Activated T-cell treated with anti-CD3 and anti-CD28 coated beads for 1 hour (primary cell): ENCODE results near the gene RPS6KA5.
A peak's percentile ranks its signal among the peaks of the same experiment; 100 is the strongest.

Source experiments
- DNase-seq: peaks from one replicate; pipeline ENCODE4 v3.0.0-alpha.2; 2020; ENCODE audit warnings: low read depth

RPS6KA5 gene

DNA sequence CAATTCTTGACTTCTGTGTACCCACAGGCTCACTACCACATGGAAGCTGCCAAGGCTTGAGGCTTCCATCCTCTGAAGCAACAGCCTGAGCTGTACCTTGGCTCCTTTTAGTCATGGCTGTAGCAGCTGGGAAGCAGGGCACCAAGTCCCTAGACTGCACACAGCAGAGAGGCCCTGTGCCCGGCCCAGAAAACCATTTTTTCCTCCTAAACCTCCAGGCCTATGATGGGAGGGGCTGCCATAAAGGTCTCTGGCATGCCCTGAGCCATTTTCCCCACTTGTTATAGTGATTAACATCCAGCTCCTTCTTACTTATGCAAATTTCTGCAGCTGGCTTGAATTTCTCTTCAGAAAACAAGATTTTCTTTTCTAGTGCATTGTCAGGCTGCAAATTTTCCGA, 121.8 kb downstream of the RPS6KA5 start:
- no peak for DNase-seq

DNA sequence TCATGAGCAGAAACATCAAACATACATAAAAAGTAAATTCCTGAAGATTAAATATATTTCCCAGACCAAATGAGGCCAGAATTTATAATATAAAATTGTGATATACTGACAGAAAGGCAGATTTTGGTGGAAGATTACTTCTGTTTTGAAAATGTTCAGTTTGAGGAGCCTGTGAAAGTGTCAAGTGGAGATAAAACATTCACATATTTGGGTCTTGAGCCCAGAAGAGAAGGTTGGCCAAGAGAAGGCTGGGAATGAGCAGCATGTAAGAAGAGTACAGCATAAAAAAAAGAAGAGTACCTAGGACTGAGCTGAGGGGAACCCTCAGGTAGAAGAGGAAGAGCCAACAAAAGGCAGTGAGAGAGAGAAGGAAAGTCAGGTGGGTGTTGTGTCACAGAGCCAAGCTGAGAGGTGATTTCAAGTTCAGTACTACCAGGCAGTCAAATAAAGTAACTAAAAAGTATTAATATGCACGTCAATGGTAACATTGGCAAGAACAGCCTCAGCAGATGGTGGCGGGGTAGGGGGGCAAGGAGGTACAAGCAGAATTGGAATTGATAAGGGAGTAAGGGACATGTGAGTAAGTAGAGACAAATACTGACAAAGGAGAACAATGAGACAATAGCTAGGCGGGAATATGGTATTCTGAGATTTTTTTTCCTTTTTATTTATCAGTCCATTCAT, 123.5 kb downstream of the RPS6KA5 start:
- DNase-seq = no peak

DNA sequence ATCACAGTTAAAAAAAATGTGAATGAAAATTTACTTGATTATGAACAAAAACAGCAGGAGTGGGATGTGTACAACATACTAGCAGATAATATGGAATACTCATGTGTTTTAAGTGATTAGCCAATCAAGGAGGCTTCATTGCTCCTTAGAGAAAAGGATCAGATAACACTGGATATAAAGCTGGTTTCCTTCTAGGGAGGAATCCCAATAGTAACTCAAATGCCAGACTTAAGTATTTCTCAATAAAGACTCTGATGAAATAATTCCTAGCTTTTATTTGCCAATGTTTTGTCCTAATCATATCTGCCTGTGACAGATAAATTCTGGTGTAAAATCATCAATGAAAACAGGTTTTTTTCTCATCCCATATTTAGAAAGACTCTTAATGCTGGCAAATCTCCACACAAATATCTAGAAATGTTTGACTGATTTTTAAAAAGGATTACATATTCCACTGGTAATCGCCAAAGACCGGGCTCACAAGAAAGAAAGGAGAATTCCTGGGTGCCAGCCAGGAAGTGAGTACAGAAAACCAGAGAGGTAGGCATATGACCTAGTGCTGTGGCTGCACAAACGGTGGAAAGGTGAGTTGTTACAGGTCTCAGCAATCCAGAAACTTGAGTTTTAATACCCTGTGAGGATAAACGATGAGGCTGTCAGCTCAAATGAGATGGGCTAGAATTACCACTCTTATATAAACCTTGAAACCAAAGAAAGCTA, 135.7 kb downstream of the RPS6KA5 start:
- no peak for DNase-seq

DNA sequence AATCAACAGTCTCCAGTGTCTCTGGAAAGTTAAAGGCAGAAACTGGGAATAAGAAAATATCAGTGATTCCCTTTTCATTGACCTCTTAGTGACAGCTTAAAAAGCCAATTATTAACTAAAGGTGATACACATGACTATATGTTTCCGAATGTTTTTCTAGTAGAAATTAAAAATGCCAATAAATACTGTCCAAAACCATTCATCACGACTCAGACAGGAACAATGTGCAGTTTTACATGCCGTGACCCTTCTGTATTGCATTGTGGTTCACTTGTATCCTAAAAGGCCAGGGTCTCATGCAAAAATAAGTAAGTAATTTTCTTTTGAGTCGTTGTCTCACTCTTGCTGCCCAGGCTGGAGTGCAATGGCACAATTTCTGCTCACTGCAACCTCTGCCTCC, 138.3 kb downstream of the RPS6KA5 start:
- DNase-seq = no peak

DNA sequence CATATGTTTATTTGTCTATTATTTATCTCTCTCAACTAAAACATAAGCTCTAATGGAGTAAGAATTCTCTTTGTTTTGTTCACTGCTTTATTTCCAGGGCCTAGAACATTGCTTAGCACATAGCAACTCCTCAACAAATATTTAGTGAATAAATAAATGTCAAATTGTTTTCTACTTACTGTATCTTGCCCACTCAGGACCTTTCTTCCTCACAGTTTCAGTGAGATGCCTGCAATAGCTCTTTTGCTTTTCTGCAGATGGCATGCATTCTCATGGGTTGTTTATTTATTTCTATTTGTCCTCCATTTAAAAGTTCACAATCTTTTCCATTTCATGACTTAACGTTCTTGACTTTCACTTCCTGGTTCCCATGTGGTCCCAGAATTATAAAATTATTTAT, 149.3 kb downstream of the RPS6KA5 start:
- no peak for DNase-seq

DNA sequence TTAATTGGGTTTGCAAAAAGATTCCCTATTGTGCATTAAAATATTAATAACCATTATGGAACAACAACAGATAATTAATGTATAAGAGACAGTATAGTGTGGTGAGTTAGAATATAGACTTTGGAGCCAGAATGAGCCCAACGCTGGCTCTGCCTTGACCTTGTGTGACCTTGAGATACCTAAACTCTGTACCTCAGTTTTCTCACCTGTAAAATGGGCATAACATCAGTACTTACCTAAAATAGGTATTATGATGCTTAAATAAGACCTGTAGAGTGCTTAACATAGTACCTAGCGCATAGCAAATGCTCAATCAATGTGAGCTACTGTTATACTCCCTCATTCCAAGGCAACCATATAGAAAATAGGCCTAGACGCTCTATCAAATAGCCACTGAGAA, 153.3 kb downstream of the RPS6KA5 start:
- DNase-seq = no peak

DNA sequence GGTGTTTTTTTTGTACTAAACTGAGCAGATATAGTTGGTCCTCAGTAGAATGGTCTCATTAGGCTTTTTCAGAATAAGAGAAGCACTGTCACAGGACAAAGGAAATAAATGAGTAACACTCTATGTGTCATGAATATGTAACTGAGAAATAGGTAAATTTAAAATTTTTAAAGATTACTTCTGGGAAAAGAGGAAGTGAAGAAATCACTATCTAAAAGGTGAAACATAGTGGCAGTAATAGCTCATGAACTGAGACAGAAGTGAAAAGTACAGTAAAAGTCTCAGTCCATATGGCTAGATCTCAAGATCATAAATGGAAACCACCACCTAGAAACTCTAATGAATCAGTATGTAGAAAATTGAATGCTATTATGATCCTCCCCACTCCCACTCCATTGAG, 154.9 kb downstream of the RPS6KA5 start:
- no peak for DNase-seq

DNA sequence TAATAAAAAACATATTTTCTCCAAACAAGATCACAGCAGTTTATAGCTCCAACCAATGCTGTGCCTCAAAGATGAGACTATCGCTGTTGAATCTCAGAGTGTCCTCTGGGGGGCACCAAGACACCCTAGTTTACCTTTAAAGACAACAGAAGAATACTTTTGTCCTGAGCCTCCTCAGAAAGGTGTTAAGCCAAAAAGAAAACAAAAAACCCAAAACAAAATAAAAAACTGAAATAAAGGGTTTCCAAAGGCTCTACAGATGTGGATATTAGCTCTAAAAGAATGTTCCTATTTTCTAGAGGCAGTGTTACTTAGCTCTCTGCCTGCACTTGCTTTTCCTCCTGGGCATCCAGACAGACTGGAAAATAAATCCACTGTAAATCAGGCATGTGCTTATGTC, 157.3 kb downstream of the RPS6KA5 start:
- DNase-seq = peak; percentile 37

DNA sequence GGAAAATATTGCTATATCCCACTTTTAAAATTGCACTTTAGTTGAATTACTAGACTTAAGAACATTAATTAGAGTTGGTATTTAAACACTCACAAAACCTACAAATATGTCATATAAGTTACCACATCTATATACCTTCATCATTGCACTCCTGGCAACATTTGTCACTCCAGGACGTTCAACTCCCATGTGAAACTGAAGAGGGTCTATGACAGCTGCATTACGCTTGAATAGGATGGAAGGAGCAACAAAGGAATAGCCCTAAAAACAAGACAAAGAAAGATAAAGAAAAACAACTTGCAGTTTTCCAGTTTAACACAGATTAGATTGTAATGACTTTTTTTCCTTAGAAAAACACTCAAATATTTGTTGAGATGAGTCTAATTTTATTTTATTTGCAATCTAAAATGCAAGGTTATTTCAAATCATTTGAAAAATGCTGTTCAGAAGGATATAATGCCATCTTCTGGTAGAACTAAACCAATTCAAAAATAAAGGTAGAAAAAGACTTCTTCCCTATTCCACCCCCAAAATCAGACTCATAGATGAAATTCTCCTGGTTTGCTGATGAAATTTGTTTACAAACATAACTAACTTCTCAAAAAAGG, 159.9 kb downstream of the RPS6KA5 start:
- no peak for DNase-seq

DNA sequence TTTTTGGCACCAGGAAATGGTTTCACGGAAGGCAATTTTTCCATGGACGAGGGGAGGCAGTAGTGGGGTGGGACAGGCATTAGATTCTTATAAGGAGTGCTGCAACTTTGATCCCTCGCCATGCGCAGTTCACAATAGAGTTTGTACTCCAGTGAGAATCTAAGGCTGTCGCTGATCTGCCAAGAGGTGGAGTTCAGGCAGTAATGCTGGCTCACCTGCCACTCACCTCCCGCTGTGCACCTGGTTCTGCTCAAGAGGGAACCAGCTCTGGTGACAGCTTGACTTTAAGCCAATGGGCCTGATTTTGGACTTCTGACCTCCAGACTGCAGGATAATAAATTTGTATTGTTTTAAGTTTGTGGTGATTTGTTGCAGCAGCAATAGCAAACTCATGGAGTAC, 163.4 kb downstream of the RPS6KA5 start:
- DNase-seq = no peak

DNA sequence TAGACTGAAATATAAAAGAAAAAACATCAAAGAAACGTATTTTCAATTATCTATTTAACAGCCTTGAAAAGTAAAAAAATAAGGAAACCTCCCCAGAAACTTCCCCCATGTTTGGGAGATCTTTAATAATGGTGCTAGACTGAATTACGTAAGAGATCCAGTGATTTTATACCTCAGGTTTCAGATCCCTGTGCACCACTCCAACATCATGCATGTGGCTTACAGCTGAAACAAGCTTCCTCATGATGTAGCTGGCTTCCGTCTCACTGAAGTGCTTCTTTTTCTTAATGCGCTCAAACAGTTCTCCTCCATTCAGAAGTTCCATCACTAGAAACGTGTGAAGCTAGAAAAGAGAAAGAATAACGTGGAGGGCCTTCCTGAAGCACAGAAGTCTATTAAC, 166.2 kb downstream of the RPS6KA5 start:
- no peak for DNase-seq

DNA sequence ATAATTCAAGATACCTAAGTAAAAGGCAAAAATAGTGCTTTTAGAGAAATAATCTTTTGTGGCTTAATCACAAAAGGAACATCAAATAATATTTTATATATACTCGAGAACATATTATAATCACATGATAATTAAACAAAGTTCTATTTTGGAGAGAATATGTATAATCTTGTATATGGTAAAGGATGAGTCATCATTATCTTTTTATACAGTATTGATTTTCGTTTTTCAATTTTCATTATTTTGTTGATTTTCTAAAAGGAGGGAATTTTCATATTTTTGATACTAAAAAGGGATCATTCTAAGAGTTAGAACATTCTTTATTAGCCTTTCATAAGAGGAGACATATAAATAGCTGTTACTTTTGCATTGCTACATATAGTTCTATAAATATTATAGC, 166.9 kb downstream of the RPS6KA5 start:
- DNase-seq = no peak

DNA sequence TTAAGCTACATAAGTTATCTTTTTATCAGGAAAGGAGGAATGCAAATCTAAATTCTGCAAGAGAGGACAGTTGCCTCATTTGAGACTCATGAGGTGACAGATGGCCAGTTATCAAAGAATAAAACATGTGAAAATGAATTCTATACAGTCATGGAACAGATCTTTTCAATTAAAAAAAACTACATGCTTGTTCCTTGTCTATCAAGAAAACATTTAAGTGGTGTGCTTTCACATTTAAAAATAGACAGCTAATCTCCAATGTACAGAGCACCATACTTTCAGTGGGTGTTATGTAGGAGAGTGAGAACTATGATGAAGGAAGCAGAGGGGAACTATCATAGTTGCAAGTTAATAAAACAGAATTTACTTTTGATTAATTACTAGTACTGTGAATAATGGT, 167.5 kb downstream of the RPS6KA5 start:
- no peak for DNase-seq

DNA sequence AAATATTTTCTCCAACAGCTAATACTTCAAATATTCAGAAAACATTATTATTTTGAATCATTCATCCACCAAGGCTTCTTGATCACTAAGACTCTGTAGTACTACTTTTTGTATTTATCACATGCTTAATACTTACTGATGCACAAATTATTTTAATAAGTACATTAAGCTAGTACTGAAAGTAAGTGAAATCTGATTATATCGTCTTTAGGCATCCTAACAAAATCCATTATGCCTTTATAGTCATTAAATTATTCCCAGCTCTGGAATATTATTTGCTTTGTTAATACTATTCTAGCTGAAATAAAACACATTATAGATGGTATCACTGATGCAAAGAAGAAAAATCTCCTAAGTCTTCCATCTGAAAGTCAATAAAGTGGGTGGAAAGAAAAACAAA, 169.1 kb downstream of the RPS6KA5 start:
- no peak for DNase-seq

DNA sequence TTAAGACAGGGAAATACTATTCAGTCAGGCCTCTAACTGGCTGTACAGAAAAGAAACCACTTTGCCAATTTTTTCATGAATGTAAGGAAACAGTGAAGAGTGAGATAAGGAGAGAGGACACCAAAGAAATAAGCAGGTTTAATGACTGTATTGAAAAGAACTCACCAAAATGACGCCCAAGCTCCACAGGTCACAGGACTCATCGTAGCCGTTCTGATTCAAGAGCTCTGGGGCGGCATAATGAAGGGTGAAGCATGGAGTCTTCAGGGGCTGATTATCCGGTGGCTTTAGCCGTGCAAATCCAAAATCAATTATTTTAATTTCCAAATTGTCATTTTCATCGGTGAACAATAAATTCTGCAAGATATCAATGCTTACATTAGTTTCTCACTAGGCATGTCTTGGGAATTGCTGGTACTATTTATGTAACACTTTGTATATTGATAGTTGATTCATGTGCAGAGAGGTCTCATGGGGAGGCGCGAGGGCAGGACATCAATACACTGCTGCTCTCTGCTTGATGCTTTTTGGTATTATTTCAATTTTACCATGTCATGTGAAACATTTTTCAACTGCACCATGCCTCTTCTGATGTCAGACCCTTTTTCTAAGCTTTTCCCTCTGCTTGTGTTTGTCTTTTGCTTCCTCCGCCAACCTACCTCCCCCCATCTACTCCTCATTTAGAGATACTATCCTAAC, 170.0 kb downstream of the RPS6KA5 start:
- no peak for DNase-seq

DNA sequence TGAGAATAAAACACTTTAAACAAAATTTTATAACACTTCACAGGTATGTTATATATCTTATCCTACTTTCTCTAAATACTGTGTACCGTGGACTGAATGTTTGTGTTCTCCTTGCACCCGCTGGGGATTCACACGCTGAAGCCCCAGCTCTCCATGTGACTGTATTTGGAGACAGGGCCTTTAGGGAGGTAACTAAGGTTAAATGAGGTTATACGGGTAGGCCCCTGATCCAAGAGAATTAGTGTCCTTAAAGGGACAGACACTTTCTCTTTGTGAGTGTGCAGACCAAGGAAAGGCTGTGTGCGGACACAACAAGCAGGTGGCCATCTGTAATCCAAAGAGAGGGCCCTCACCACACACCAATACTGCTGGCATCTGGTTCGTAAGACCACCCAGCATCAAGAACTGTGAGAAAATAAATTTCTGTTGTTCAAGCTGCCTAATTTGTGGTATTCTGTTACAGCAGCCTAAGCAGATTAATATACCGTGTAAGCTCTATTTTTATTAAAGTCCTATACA, 174.1 kb downstream of the RPS6KA5 start:
- no peak for DNase-seq

DNA sequence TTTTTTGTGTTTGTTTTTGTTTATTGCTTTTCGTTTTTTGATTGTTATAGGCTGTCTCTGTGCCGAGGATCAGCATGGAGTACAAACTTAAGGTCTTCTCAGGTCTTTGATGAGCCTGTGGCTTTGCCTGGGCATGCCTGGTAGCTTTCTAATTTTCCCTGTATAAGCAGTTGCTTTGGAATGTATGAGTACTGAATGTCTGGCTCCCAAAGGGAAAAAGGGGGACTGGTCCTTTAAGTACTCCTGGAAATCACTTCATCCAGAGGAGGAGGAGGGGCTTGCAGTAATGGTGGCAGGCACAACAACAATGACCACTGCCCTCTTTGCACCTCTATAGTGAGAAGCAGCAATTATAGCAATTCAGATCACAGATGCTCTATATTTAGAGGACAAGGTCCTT, 176.7 kb downstream of the RPS6KA5 start:
- DNase-seq = no peak

DNA sequence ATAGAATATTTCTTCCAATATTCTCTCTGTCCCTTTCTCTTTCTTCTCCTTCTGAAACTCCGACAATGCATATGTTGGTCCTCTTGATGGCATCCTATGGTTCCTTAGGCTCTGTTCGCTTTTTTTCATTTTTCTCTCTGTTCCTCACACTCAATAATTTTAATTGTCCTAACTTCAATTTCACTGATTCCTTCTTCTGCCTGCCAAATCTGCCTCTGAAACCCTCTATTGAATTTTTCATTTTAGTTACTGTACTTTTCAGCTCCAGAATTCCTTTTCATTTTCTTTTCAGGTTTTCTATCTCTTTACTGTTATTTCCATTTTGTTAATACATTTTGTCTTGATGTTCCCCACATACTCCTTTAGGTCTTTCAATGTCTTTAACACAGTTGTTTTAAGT, 177.2 kb downstream of the RPS6KA5 start:
- DNase-seq = no peak

DNA sequence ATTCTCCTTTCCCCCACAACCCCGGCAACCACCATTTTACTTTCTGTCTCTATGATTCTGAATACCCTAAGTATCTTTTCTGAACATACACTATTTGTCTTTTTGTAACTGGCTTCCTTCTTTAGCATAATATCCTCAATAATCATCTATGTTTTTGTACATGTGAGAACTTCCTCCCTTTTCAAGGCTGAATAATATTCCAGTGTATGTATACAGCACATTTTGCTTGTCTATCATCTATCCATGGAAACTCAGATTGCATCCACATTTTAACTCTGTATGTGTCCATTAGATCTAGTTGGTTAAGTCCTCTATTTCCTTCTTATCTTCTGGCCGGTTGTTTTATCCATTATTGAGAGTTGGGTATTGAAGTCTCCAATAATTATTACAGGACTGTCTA, 180.2 kb downstream of the RPS6KA5 start:
- no peak for DNase-seq

DNA sequence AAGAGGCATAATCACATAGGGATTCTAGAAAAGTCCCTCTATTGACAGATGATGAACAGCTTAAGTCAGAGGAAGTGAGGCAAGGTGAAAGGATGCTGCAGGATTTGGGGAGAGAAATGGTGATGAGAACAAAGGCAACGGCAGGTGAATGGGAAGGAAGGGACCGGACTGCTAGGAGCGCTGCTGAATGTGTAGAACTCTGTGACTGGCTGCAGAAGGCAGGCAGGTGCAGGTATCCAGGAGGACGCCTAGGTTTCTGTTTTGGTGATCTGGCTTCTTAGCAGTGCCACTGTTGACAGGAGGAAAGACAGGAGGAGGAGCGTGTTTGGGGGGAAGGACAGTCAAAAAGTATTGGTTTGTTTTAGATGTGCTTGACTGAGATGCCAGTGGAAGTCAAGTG, 185.8 kb downstream of the RPS6KA5 start:
- DNase-seq = no peak

DNA sequence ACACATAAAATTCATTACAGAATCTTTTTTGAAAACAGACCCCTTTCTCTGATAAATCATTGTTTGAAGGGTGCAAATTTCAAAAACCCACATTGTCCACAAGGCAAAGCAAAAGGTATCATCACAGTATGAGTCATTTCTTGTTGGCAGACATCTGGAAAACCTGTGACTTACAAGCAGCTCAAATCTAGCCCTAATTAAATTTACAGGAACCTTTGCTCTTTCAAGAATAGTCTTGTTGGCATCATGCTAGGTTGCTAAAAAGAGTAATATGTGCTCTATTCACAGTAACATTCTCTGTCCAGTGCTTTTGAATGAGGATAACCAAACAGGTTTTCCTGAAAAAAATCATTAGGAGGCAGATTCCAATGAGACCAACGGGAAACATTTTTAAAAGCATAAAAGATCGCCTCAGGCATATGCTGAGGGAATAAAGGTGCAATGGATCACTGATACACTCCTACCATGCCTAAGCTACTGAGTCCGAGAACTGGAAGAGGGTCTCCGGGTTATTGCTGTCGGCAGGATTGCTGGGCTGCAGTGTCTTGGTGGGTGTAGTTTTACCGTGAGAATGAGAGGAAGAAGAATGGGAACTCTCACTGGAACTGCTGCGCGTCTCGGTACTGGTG, 188.7 kb downstream of the RPS6KA5 start:
- no peak for DNase-seq

DNA sequence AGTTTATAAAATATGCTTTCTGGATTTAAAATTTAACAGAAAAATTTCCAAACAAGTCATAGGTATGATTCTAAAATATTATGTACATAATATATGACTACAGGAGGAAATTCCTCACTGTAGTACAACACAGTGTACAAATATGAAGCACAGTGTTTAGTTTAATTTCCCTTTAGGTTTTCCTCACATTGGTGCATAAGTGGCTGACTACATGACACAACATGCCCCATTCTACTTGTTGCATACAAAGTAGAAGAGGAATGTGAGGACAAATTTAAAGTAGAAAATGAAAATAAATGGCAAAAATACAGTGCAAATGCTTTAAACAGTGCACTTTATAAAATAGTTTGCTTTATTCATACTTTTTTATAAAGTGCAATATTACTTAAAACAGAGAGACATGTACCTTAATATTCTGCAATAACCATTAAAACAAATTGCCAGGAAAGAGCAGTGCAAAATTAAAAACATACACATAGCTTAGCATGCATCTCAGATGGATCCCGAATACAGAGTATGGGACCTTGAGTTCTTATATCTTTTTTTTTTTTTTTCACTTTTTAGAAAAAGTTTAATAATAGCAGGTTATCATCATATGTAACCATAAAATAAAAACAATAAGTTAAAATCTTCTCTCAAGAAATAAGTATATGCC, 189.4 kb downstream of the RPS6KA5 start:
- no peak for DNase-seq
